OCI-LY1 (cell line): ENCODE measurements around the gene TMEM176A.

Experiments used
- EZH2 ChIP-seq: fragments of 200-600 bp; sonication (generic), shearing (Covaris generic); IDR thresholded peaks from 2 replicates; pipeline ENCODE4 v1.8.0; 2017; ENCODE audit warnings: borderline replicate concordance, mixed run types, mild to moderate bottlenecking, antibody characterized with exemption, low read length, moderate library complexity, mixed read lengths
- TF ChIP-seq, protein P1 (sequence below): fragments of 200-600 bp; sonication (generic), shearing (Covaris generic); IDR thresholded peaks from 2 replicates; pipeline ENCODE4 v1.5.1; 2017; ENCODE audit warnings: mild to moderate bottlenecking, antibody characterized with exemption, low read length, moderate library complexity, mixed read lengths

DNA sequence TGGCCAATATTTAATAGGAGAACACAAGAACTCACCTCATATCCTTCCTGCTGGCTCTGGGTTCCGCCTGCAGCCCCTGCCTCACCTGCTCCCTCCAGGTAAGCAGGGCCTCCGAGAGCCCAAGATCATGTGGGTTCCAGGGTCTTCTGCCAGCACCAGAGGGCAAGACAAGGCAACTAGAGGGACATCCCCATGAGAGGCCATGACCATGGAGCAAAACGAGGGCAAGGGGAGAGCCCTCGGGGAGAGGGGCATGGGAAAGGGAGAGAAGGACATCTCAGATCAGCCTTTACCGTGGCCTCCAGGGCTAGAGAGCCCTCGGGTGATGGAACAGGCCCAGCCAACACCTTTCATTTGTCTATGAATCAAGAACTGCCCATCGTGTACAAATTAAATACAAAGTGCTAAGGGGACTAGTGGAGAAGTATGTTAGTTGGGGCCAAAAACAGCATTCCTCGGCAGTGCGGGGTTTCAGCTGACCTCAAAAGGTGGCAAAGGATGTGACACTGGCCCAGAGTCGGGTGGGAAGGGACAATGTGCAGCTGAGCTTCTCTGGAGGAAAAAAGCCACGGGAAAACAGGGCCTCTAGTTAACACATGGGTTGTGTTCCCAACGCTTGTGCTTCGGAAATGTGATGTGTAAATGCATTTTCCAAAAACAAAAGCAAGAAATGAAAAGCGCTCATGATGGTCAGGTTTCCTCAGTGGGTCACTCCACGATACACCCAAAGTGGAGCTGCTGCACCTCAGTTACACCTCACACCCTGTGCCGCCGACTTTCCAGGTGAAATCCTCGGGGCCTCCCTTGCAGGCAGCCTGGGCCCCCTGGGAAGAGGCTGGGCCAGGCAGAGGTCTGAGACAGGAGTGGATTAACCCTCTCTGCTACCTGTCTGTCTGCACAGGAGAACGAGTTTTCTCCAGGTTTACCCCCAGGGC lies 53.8 kb downstream of the TMEM176A start:
- TF ChIP-seq, protein P1, sequence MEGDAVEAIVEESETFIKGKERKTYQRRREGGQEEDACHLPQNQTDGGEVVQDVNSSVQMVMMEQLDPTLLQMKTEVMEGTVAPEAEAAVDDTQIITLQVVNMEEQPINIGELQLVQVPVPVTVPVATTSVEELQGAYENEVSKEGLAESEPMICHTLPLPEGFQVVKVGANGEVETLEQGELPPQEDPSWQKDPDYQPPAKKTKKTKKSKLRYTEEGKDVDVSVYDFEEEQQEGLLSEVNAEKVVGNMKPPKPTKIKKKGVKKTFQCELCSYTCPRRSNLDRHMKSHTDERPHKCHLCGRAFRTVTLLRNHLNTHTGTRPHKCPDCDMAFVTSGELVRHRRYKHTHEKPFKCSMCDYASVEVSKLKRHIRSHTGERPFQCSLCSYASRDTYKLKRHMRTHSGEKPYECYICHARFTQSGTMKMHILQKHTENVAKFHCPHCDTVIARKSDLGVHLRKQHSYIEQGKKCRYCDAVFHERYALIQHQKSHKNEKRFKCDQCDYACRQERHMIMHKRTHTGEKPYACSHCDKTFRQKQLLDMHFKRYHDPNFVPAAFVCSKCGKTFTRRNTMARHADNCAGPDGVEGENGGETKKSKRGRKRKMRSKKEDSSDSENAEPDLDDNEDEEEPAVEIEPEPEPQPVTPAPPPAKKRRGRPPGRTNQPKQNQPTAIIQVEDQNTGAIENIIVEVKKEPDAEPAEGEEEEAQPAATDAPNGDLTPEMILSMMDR = no peak
- TF ChIP-seq EZH2 = no peak
